SU-DHL-6 (cell line): ENCODE measurements around the gene RHOXF2.

Experiments
- H2AFZ ChIP-seq: fragments of 200-600 bp; sonication (generic); 2 replicates; pipeline ENCODE4 v1.6.1; 2014; ENCODE audit warnings: low read depth, mild to moderate bottlenecking, moderate library complexity, mixed read lengths, antibody characterized with exemption, low read length; ENCODE audit not compliant: severe bottlenecking
- H3F3A ChIP-seq: fragments of 200-600 bp; shearing (Covaris generic); 2 replicates; pipeline ENCODE4 v1.6.0; 2016; ENCODE audit warnings: antibody characterized with exemption, mild to moderate bottlenecking; ENCODE audit not compliant: insufficient read depth
- H3K27ac ChIP-seq: fragments of 200-600 bp; sonication (generic); 2 replicates; pipeline ENCODE4 v1.5.1; 2016; ENCODE audit warnings: low read depth, mild to moderate bottlenecking, low read length, moderate library complexity, mixed read lengths
- H3K27me3 ChIP-seq: fragments of 200-600 bp; sonication (generic), shearing (Covaris generic); 2 replicates; pipeline ENCODE4 v1.6.0; 2014; ENCODE audit warnings: mild to moderate bottlenecking, low read length
- H3K36me3 ChIP-seq: fragments of 200-600 bp; sonication (generic); 2 replicates; pipeline ENCODE4 v1.6.1; 2014; ENCODE audit warnings: mild to moderate bottlenecking, low read length, mixed read lengths
- H3K4me2 ChIP-seq: fragments of 300-600, 200-600 bp; shearing (Covaris generic), sonication (generic); 2 replicates; pipeline ENCODE4 v1.6.0; 2014; ENCODE audit warnings: low read length, low read depth, mild to moderate bottlenecking; ENCODE audit not compliant: poor library complexity, severe bottlenecking
- H3K4me3 ChIP-seq: fragments of 200-600 bp; sonication (generic); 2 replicates; pipeline ENCODE4 v1.5.1; 2014; ENCODE audit warnings: antibody characterized with exemption, low read length, mild to moderate bottlenecking, mixed read lengths; ENCODE audit not compliant: insufficient read depth, poor library complexity, severe bottlenecking
- H3K79me2 ChIP-seq: fragments of 200-600 bp; sonication (generic); 2 replicates; pipeline ENCODE4 v1.6.1; 2014; ENCODE audit warnings: mild to moderate bottlenecking, low read length, moderate library complexity; ENCODE audit not compliant: insufficient read depth
- H3K9ac ChIP-seq: fragments of 200-600 bp; sonication (generic); 2 replicates; pipeline ENCODE4 v1.7.0; 2014; ENCODE audit warnings: mild to moderate bottlenecking, low read length
- H3K9me2 ChIP-seq: fragments of 200-600 bp; sonication (generic); replicated peaks from 2 replicates; pipeline ENCODE4 v1.6.1; 2014; ENCODE audit warnings: low read length; ENCODE audit not compliant: insufficient read depth
- H3K9me3 ChIP-seq: fragments of 200-600 bp; sonication (generic); 2 replicates; pipeline ENCODE4 v1.6.1; 2014; ENCODE audit warnings: low read length, mixed read lengths; ENCODE audit not compliant: insufficient read depth
- H4K20me1 ChIP-seq: fragments of 200-600 bp; sonication (generic); 2 replicates; pipeline ENCODE4 v1.6.1; 2014; ENCODE audit warnings: low read depth, mild to moderate bottlenecking, antibody characterized with exemption, low read length, moderate library complexity, mixed read lengths
- CTCF ChIP-seq: fragments of 200-600 bp; sonication (generic); IDR thresholded peaks from one replicate; pipeline ENCODE4 v1.5.1; 2017; ENCODE audit warnings: antibody characterized with exemption, mild to moderate bottlenecking, low read length, moderate library complexity; ENCODE audit not compliant: insufficient read depth, poor library complexity, severe bottlenecking
- EZH2phosphoT487 ChIP-seq: fragments of 200-600 bp; sonication (generic), shearing (Covaris generic); conservative IDR thresholded peaks from 2 replicates; pipeline ENCODE4 v1.6.1; 2018; ENCODE audit warnings: mild to moderate bottlenecking, antibody characterized with exemption, low read length, moderate library complexity, mixed read lengths

RHOXF2 gene

GRCh38 chrX:120136840-120137239, 21.6 kb upstream of the RHOXF2 start:
- H3K79me2 ChIP-seq: no peaks in the 10 kb centered on the region
- no peaks in the 10 kb centered on the region for H3K27me3 ChIP-seq
- H3K9me3 ChIP-seq: no peaks in the 10 kb centered on the region
- no peaks in the 10 kb centered on the region for H3K36me3 ChIP-seq
- no peaks in the 10 kb centered on the region for H3F3A ChIP-seq
- no peak overlapping the region for H3K27ac ChIP-seq
- no peak overlapping the region for H3K4me2 ChIP-seq
- no peak overlapping the region for H3K9ac ChIP-seq
- H3K9me2 ChIP-seq: no peaks in the 10 kb centered on the region
- H2AFZ ChIP-seq: no peak overlapping the region
- TF ChIP-seq CTCF: no peak
- no peak for TF ChIP-seq EZH2phosphoT487
- no peak overlapping the region for H3K4me3 ChIP-seq
- H4K20me1 ChIP-seq: no peaks in the 10 kb centered on the region

- Histone ChIP-seq H3K9ac (no peak overlapping the region), H3K4me3 (no peak overlapping the region), H3K9me3 (no peaks in the 10 kb centered on the region), H3K36me3 (no peaks in the 10 kb centered on the region), H3F3A (no peaks in the 10 kb centered on the region), H3K4me2 (no peak overlapping the region), H3K27me3 (no peaks in the 10 kb centered on the region), H2AFZ (no peak overlapping the region), H3K27ac (no peak overlapping the region), H3K79me2 (no peaks in the 10 kb centered on the region), H4K20me1 (no peaks in the 10 kb centered on the region), H3K9me2 (no peaks in the 10 kb centered on the region)
- TF ChIP-seq CTCF (no peak), EZH2phosphoT487 (no peak)
Measured at GRCh38 chrX:120137439-120137838, 21.0 kb upstream of the RHOXF2 start.

GRCh38 chrX:120140293-120140981, 18.0 kb upstream of the RHOXF2 start:
- Histone ChIP-seq H3F3A (no peaks in the 10 kb centered on the region), H3K9ac (no peak overlapping the region), H3K9me2 (no peaks in the 10 kb centered on the region), H3K4me2 (no peak overlapping the region), H4K20me1 (no peaks in the 10 kb centered on the region), H3K79me2 (no peaks in the 10 kb centered on the region), H3K9me3 (no peaks in the 10 kb centered on the region), H3K4me3 (no peak overlapping the region), H2AFZ (no peak overlapping the region), H3K27me3 (no peaks in the 10 kb centered on the region), H3K36me3 (no peaks in the 10 kb centered on the region), H3K27ac (no peak overlapping the region)
- TF ChIP-seq EZH2phosphoT487 (no peak), CTCF (no peak)
